Measurements from ENCODE around the gene TUBGCP4.

GRCh38 chr15:43420876-43421275 lies 50.0 kb downstream of the TUBGCP4 start:
- TF ChIP-seq HLTF (IDR thresholded peaks at IDR 0.05) (no peak), CTCF (IDR thresholded peaks at IDR 0.05 in 2 of 3, conservative IDR thresholded peaks at IDR 0.05 in 1 of 3; ENCODE audit: insufficient read depth in 2 of 3, low read depth in 1 of 3, low read length in 3 of 3) (no peak), SMC3 (conservative IDR thresholded peaks at IDR 0.05; ENCODE audit: insufficient read depth, low read depth, low read length) (no peak), ELK1 (CRISPR knock-in tag; IDR thresholded peaks at IDR 0.05) (no peak), MYBL2 (IDR thresholded peaks at IDR 0.05; ENCODE audit: low read depth) (no peak), MYBL2 (CRISPR knock-in tag; IDR thresholded peaks at IDR 0.05; ENCODE audit: borderline replicate concordance) (no peak), HDGF (IDR thresholded peaks at IDR 0.05) (no peak), POLR2A (conservative IDR thresholded peaks at IDR 0.05) (no peak), PHF8 (IDR thresholded peaks at IDR 0.05; ENCODE audit: borderline replicate concordance, low read length) (no peak), RB1 (IDR thresholded peaks at IDR 0.05; ENCODE audit: low read depth) (no peak), FOS (IDR thresholded peaks at IDR 0.05; ENCODE audit: extremely low read depth, insufficient read length) (no peak)

Data from K562 (cell line).